Mesenchymal stem cell (in vitro differentiated cells and primary cell): ENCODE measurements around the gene TNNI3.
"Not testable (repeated sequence)": the region's sequence is repeated elsewhere in the genome, so short reads cannot be mapped to it uniquely, and the experiment has no call there.

Experiments used
- DNase-seq: peaks from one replicate; pipeline ENCODE4 v3.0.0-alpha.2; 2013
- H2AFZ ChIP-seq: one replicate; pipeline ENCODE4 v1.6.1; 2013; ENCODE audit warnings: low read depth, mild to moderate bottlenecking, control low read depth, inconsistent platforms, low read length, moderate library complexity
- H2AK5ac ChIP-seq: 2 replicates; pipeline ENCODE4 v1.6.1; 2013; ENCODE audit warnings: low read length, moderate library complexity, mild to moderate bottlenecking, inconsistent platforms; ENCODE audit not compliant: severe bottlenecking
- H2BK120ac ChIP-seq: one replicate; pipeline ENCODE4 v1.6.1; 2013; ENCODE audit warnings: low read depth, mild to moderate bottlenecking, inconsistent platforms, low read length, moderate library complexity
- H2BK12ac ChIP-seq, 2 experiments: one replicate each; pipeline ENCODE4 v1.6.1; 2013; ENCODE audit warnings: inconsistent platforms in 2 of 2, low read length in 2 of 2, mild to moderate bottlenecking in 2 of 2, moderate library complexity in 2 of 2, control low read depth in 1 of 2
- H2BK15ac ChIP-seq: one replicate; pipeline ENCODE4 v1.6.1; 2013; ENCODE audit warnings: mild to moderate bottlenecking, low read depth, inconsistent platforms; ENCODE audit not compliant: poor library complexity, severe bottlenecking
- H2BK5ac ChIP-seq: 2 replicates; pipeline ENCODE4 v1.6.1; 2013; ENCODE audit warnings: low read depth, mild to moderate bottlenecking, low read length, control low read depth, inconsistent platforms; ENCODE audit not compliant: poor library complexity, severe bottlenecking
- H3K14ac ChIP-seq, 2 experiments: one replicate each; pipeline ENCODE4 v1.6.1; 2013; ENCODE audit warnings: inconsistent platforms in 2 of 2, low read length in 2 of 2, control low read depth in 1 of 2, mild to moderate bottlenecking in 1 of 2, moderate library complexity in 1 of 2
- H3K18ac ChIP-seq, 2 experiments: one replicate each; pipeline ENCODE4 v1.6.1; 2013; ENCODE audit warnings: inconsistent platforms in 2 of 2, low read length in 2 of 2, control low read depth in 1 of 2, low read depth in 1 of 2, mild to moderate bottlenecking in 1 of 2
- H3K23ac ChIP-seq, 2 experiments: one replicate each; pipeline ENCODE4 v1.6.1; 2013; ENCODE audit warnings: inconsistent platforms in 2 of 2, low read length in 2 of 2, mild to moderate bottlenecking in 2 of 2, moderate library complexity in 2 of 2, control low read depth in 1 of 2
- H3K27ac ChIP-seq: 2 replicates; pipeline ENCODE4 v1.5.1; 2013; ENCODE audit warnings: mild to moderate bottlenecking, moderate library complexity, low read length, control low read depth, inconsistent platforms; ENCODE audit not compliant: poor library complexity, severe bottlenecking
- H3K27me3 ChIP-seq, 2 experiments: 2 replicates each; pipeline versions ENCODE4 v1.6.1 to v1.7.0; 2013; ENCODE audit warnings: low read length in 2 of 2, mild to moderate bottlenecking in 2 of 2, moderate library complexity in 2 of 2, control low read depth in 1 of 2, inconsistent platforms in 1 of 2; ENCODE audit not compliant: control insufficient read depth in 1 of 2, insufficient read depth in 1 of 2
- H3K36me3 ChIP-seq, 2 experiments: 2 replicates each; pipeline versions ENCODE4 v1.6.1 to v1.7.0; 2013; ENCODE audit warnings: low read length in 2 of 2, control low read depth in 1 of 2, inconsistent platforms in 1 of 2, low read depth in 1 of 2, mild to moderate bottlenecking in 1 of 2; ENCODE audit not compliant: insufficient read depth in 2 of 2, control insufficient read depth in 1 of 2
- H3K4ac ChIP-seq, 2 experiments: one replicate each; pipeline ENCODE4 v1.6.1; 2013; ENCODE audit warnings: inconsistent platforms in 2 of 2, low read length in 2 of 2, mild to moderate bottlenecking in 2 of 2, moderate library complexity in 2 of 2, control low read depth in 1 of 2, low read depth in 1 of 2
- H3K4me1 ChIP-seq: 2 replicates; pipeline ENCODE4 v1.6.1; 2013; ENCODE audit warnings: low read depth, low read length, control low read depth; ENCODE audit not compliant: control insufficient read depth, insufficient read depth
- H3K4me2 ChIP-seq: 2 replicates; pipeline ENCODE4 v1.6.1; 2013; ENCODE audit warnings: low read length, mild to moderate bottlenecking, inconsistent platforms; ENCODE audit not compliant: poor library complexity, severe bottlenecking
- H3K4me3 ChIP-seq, 2 experiments: 2 replicates each; pipeline versions ENCODE4 v1.5.1 to v1.7.0; 2013; ENCODE audit warnings: low read length in 2 of 2, mild to moderate bottlenecking in 2 of 2, control low read depth in 1 of 2, low read depth in 1 of 2; ENCODE audit not compliant: insufficient read depth in 1 of 2
- H3K79me1 ChIP-seq: replicated peaks from 2 replicates; pipeline ENCODE4 v1.6.1; 2013; ENCODE audit warnings: mild to moderate bottlenecking, control low read depth, low read length, inconsistent platforms; ENCODE audit not compliant: poor library complexity, severe bottlenecking
- H3K9ac ChIP-seq: 2 replicates; pipeline ENCODE4 v1.7.0; 2013; ENCODE audit warnings: mild to moderate bottlenecking, low read length, moderate library complexity
- H3K9me3 ChIP-seq: 2 replicates; pipeline ENCODE4 v1.7.0; 2013; ENCODE audit warnings: mild to moderate bottlenecking, low read length; ENCODE audit not compliant: control insufficient read depth
- H4K8ac ChIP-seq: one replicate; pipeline ENCODE4 v1.6.1; 2013; ENCODE audit warnings: inconsistent platforms, mild to moderate bottlenecking, low read length, moderate library complexity
- H4K91ac ChIP-seq: one replicate; pipeline ENCODE4 v1.6.1; 2013; ENCODE audit warnings: mild to moderate bottlenecking, low read length, inconsistent platforms
- WGBS: methylation state at CpG from one replicate; pipeline ENCODE4 v1.1.7; 2013; ENCODE audit warnings: mixed read lengths; 5-methylcytosine and 5-hydroxymethylcytosine counted together

TNNI3 gene

GRCh38 chr19:55111238-55111831 lies 46.2 kb downstream of the TNNI3 start:
- no peak overlapping the region for H2BK120ac ChIP-seq
- peaks cover 44% of the 10 kb centered on the region for H3K4me1 ChIP-seq
- no peaks in the 10 kb centered on the region for H3K27me3 ChIP-seq
- peaks cover 37 to 57% of the 10 kb centered on the region in 2 experiments for H3K36me3 ChIP-seq
- DNase-seq: no peak
- no peak overlapping the region for H4K91ac ChIP-seq
- H3K4me2 ChIP-seq: no peak overlapping the region
- H3K4ac ChIP-seq: no peak overlapping the region
- H3K9me3 ChIP-seq: no peaks in the 10 kb centered on the region
- H4K8ac ChIP-seq: no peak overlapping the region
- no peak overlapping the region for H2BK5ac ChIP-seq
- no peak overlapping the region for H2BK12ac ChIP-seq
- H3K18ac ChIP-seq: no peak overlapping the region
- peak overlapping the region in 1 of 2 experiments; percentile 47 for H3K4me3 ChIP-seq
- no peak overlapping the region for H2BK15ac ChIP-seq
- no peak overlapping the region for H3K27ac ChIP-seq
- no peak overlapping the region for H3K23ac ChIP-seq
- 98% methylated on average over 19 of the region's 21 CpGs for WGBS
- H2AK5ac ChIP-seq: no peak overlapping the region
- peaks cover 42% of the 10 kb centered on the region for H3K79me1 ChIP-seq
- H3K9ac ChIP-seq: peak overlapping the region; percentile 84
- no peak overlapping the region for H2AFZ ChIP-seq
- H3K14ac ChIP-seq: no peak overlapping the region

DNA sequence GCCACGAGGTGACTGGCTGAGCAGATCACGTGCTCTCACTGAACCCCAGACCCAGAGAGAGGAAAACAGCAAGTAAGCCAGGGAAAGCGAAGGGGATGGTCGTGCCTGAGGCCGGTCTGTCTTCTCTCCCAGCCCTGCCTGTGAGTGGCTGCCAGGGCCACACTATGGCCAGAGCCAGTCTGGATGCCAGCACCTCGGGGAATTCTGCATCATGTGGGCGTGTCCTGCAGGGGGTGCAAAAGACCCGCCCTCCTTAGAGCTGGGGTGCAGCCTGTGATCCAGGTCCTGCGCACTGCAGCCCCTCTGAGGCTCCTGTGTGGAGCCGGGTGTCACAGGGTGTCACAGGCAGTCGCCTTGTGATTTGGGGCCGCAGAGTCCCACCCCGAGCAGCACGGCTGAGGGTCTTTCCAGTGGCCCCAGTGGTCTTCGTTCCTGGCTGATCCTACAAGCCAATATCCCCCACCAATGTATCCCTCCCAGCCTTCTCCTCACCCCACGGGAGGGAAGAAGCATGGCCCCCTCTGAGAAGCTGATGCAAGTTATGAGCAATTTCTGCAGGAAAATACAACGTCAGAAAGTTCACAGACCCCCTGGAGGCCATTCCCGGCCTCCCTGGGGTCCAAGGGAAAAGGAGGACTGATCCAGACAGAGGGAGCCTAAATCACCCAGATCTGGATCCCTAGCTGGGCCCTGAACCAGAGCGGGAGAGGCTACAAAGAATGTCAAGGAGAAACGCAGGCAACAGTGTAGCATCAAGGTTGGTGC lies 47.8 kb downstream of the TNNI3 start:
- no peak overlapping the region for H3K4me2 ChIP-seq
- no peak overlapping the region for H2AK5ac ChIP-seq
- H2BK5ac ChIP-seq: no peak overlapping the region
- H3K9me3 ChIP-seq: no peaks in the 10 kb centered on the region
- H2AFZ ChIP-seq: no peak overlapping the region
- no peak overlapping the region for H3K4ac ChIP-seq
- peaks cover 42 to 62% of the 10 kb centered on the region in 2 experiments for H3K36me3 ChIP-seq
- no peak overlapping the region for H3K4me3 ChIP-seq
- H3K14ac ChIP-seq: no peak overlapping the region
- H2BK12ac ChIP-seq: no peak overlapping the region
- no peaks in the 10 kb centered on the region for H3K27me3 ChIP-seq
- no peak overlapping the region for H2BK120ac ChIP-seq
- H3K23ac ChIP-seq: no peak overlapping the region
- no peak overlapping the region for H3K9ac ChIP-seq
- H4K8ac ChIP-seq: no peak overlapping the region
- no peak overlapping the region for H3K27ac ChIP-seq
- H4K91ac ChIP-seq: no peak overlapping the region
- 94% methylated on average over 19 of the region's 20 CpGs for WGBS
- H2BK15ac ChIP-seq: no peak overlapping the region
- no peak for DNase-seq
- peaks cover 32% of the 10 kb centered on the region for H3K4me1 ChIP-seq
- peaks cover 54% of the 10 kb centered on the region for H3K79me1 ChIP-seq
- H3K18ac ChIP-seq: no peak overlapping the region

GRCh38 chr19:55107252-55107651 lies 50.3 kb downstream of the TNNI3 start:
- H3K27me3 ChIP-seq, H3K27ac ChIP-seq, H3K4ac ChIP-seq, H2BK15ac ChIP-seq, H2BK120ac ChIP-seq, H3K4me2 ChIP-seq, H3K9me3 ChIP-seq, H2BK5ac ChIP-seq, H2AK5ac ChIP-seq, H2BK12ac ChIP-seq, DNase-seq, H2AFZ ChIP-seq, H4K91ac ChIP-seq, H3K18ac ChIP-seq, H3K23ac ChIP-seq, H4K8ac ChIP-seq, H3K4me1 ChIP-seq, H3K4me3 ChIP-seq, H3K9ac ChIP-seq, H3K14ac ChIP-seq: not testable (repeated sequence)
- H3K79me1 ChIP-seq: peaks cover 47% of the 10 kb centered on the region
- H3K36me3 ChIP-seq: peaks cover 51 to 55% of the 10 kb centered on the region in 2 experiments
- 92% methylated on average over 3 of the region's 3 CpGs for WGBS

DNA sequence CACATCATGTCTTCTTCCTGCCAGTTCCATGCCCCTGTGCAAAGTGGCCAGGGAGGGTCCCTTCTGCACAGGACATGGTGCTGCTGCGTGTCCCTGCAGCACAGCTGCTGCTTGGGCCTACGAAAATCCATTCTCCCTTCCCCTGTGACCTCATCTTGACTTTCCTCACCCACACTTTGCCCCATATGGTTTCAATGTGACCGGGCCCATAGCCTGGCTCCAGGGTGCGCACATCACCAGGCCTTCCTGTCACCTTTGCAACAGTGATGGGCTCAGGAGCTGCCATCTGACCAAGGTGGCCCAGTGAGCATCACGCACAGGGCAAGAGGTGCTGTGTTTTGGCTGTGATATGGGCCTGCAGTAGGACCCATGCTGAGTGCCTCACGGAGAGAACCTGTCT lies 50.9 kb downstream of the TNNI3 start:
- Histone ChIP-seq H3K27me3 (no peaks in the 10 kb centered on the region), H2BK15ac (no peak overlapping the region), H2BK120ac (no peak overlapping the region), H4K91ac (no peak overlapping the region), H3K27ac (no peak overlapping the region), H2AK5ac (no peak overlapping the region), H3K9ac (no peak overlapping the region), H3K4me3 (no peak overlapping the region), H3K79me1 (peaks cover 44% of the 10 kb centered on the region), H3K14ac (no peak overlapping the region), H3K4ac (no peak overlapping the region), H3K23ac (no peak overlapping the region), H2BK12ac (no peak overlapping the region), H3K36me3 (peaks cover 49 to 56% of the 10 kb centered on the region in 2 experiments), H2BK5ac (no peak overlapping the region), H2AFZ (no peak overlapping the region), H3K18ac (no peak overlapping the region), H3K4me1 (peaks cover 5% of the 10 kb centered on the region), H3K4me2 (no peak overlapping the region), H3K9me3 (peaks cover 7% of the 10 kb centered on the region), H4K8ac (no peak overlapping the region)
- WGBS: 97% methylated on average over 6 of the region's 6 CpGs
- no peak for DNase-seq
